ENCODE measurements around the gene GARNL3. TPM values are rescaled to one million over a fixed set of nuclear protein-coding genes. Genes with fewer than 3 reads are reported as not detected.

Gene GARNL3
- total RNA-seq, 1 donor = 5.8 TPM

GRCh38 chr9:127237801-127238200 lies 26.8 kb upstream of the GARNL3 start:
- Histone ChIP-seq H3K79me2 (ENCODE audit: insufficient read depth, low read length) (no peaks in the 10 kb centered on the region), H3K4me1 (ENCODE audit: insufficient read depth, low read length) (no peaks in the 10 kb centered on the region), H3K4me3 (ENCODE audit: insufficient read depth, low read length) (no peak overlapping the region), H3K9me3 (ENCODE audit: low read depth, low read length) (no peaks in the 10 kb centered on the region), H3K27me3 (ENCODE audit: insufficient read depth, low read length) (peaks cover 3% of the 10 kb centered on the region), H3K36me3 (ENCODE audit: insufficient read depth, low read length) (no peaks in the 10 kb centered on the region), H3K27ac (ENCODE audit: low read depth, low read length) (no peak overlapping the region), H4K20me1 (ENCODE audit: insufficient read depth, low read length) (no peaks in the 10 kb centered on the region), H2AFZ (ENCODE audit: low read length) (no peak overlapping the region), H3K4me2 (ENCODE audit: insufficient read depth, low read length) (no peak overlapping the region)
- TF ChIP-seq, protein P1, sequence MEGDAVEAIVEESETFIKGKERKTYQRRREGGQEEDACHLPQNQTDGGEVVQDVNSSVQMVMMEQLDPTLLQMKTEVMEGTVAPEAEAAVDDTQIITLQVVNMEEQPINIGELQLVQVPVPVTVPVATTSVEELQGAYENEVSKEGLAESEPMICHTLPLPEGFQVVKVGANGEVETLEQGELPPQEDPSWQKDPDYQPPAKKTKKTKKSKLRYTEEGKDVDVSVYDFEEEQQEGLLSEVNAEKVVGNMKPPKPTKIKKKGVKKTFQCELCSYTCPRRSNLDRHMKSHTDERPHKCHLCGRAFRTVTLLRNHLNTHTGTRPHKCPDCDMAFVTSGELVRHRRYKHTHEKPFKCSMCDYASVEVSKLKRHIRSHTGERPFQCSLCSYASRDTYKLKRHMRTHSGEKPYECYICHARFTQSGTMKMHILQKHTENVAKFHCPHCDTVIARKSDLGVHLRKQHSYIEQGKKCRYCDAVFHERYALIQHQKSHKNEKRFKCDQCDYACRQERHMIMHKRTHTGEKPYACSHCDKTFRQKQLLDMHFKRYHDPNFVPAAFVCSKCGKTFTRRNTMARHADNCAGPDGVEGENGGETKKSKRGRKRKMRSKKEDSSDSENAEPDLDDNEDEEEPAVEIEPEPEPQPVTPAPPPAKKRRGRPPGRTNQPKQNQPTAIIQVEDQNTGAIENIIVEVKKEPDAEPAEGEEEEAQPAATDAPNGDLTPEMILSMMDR (IDR thresholded peaks at IDR 0.05; ENCODE audit: extremely low read depth, low read depth, low read length) = no peak
- DNase-seq (ENCODE audit: insufficient read length, low spot score, missing footprints) = no peak

GRCh38 chr9:127241354-127241753 lies 23.2 kb upstream of the GARNL3 start:
- no peaks in the 10 kb centered on the region for H3K27me3 ChIP-seq (ENCODE audit: insufficient read depth, low read length)

GRCh38 chr9:127244609-127245601 lies 19.7 kb upstream of the GARNL3 start:
- Histone ChIP-seq H3K4me2 (ENCODE audit: insufficient read depth, low read length) (peak overlapping the region; percentile 95), H3K27me3 (ENCODE audit: insufficient read depth, low read length) (no peaks in the 10 kb centered on the region), H3K4me3 (ENCODE audit: insufficient read depth, low read length) (peak overlapping the region; percentile 79), H3K27ac (ENCODE audit: low read depth, low read length) (peak overlapping the region; percentile 73), H2AFZ (ENCODE audit: low read length) (peak overlapping the region; percentile 100), H3K79me2 (ENCODE audit: insufficient read depth, low read length) (no peaks in the 10 kb centered on the region), H4K20me1 (ENCODE audit: insufficient read depth, low read length) (no peaks in the 10 kb centered on the region), H3K36me3 (ENCODE audit: insufficient read depth, low read length) (no peaks in the 10 kb centered on the region), H3K9me3 (ENCODE audit: low read depth, low read length) (no peaks in the 10 kb centered on the region), H3K4me1 (ENCODE audit: insufficient read depth, low read length) (peaks cover 8% of the 10 kb centered on the region)
- peak; percentile 97 for DNase-seq (ENCODE audit: insufficient read length, low spot score, missing footprints)
- TF ChIP-seq, protein P1 (IDR thresholded peaks at IDR 0.05; ENCODE audit: extremely low read depth, low read depth, low read length) = no peak

More at GRCh38 chr9:127241354-127241753, 23.2 kb upstream of the GARNL3 start:
- no peak for DNase-seq (ENCODE audit: insufficient read length, low spot score, missing footprints)
- Histone ChIP-seq H3K4me2 (ENCODE audit: insufficient read depth, low read length) (no peak overlapping the region), H4K20me1 (ENCODE audit: insufficient read depth, low read length) (no peaks in the 10 kb centered on the region), H2AFZ (ENCODE audit: low read length) (no peak overlapping the region), H3K79me2 (ENCODE audit: insufficient read depth, low read length) (no peaks in the 10 kb centered on the region), H3K4me3 (ENCODE audit: insufficient read depth, low read length) (no peak overlapping the region), H3K9me3 (ENCODE audit: low read depth, low read length) (no peaks in the 10 kb centered on the region), H3K27ac (ENCODE audit: low read depth, low read length) (no peak overlapping the region), H3K36me3 (ENCODE audit: insufficient read depth, low read length) (no peaks in the 10 kb centered on the region), H3K4me1 (ENCODE audit: insufficient read depth, low read length) (peaks cover 8% of the 10 kb centered on the region)
- TF ChIP-seq, protein P1 (IDR thresholded peaks at IDR 0.05; ENCODE audit: extremely low read depth, low read depth, low read length) = no peak

GRCh38 chr9:127245637-127246164 lies 18.9 kb upstream of the GARNL3 start:
- DNase-seq (ENCODE audit: insufficient read length, low spot score, missing footprints) = no peak
- Histone ChIP-seq H2AFZ (ENCODE audit: low read length) (peak overlapping the region; percentile 100), H3K27ac (ENCODE audit: low read depth, low read length) (no peak overlapping the region), H3K4me3 (ENCODE audit: insufficient read depth, low read length) (peak overlapping the region; percentile 79), H3K27me3 (ENCODE audit: insufficient read depth, low read length) (no peaks in the 10 kb centered on the region), H3K36me3 (ENCODE audit: insufficient read depth, low read length) (no peaks in the 10 kb centered on the region), H3K9me3 (ENCODE audit: low read depth, low read length) (no peaks in the 10 kb centered on the region), H3K4me1 (ENCODE audit: insufficient read depth, low read length) (peaks cover 8% of the 10 kb centered on the region), H3K4me2 (ENCODE audit: insufficient read depth, low read length) (peak overlapping the region; percentile 95), H3K79me2 (ENCODE audit: insufficient read depth, low read length) (no peaks in the 10 kb centered on the region), H4K20me1 (ENCODE audit: insufficient read depth, low read length) (no peaks in the 10 kb centered on the region)
- TF ChIP-seq, protein P1 (IDR thresholded peaks at IDR 0.05; ENCODE audit: extremely low read depth, low read depth, low read length) = no peak

All from osteoblast (primary cell).